OCI-LY7 (cell line): ENCODE results near the gene OR13C4. TPM values are rescaled to one million over a fixed set of nuclear protein-coding genes. Genes with fewer than 3 reads are reported as not detected.
A peak's percentile ranks its signal among the peaks of the same experiment; 100 is the strongest.

ENCODE experiments used
- BruUV-seq: library from RNA; stranded (reverse); fragments of 400-500 nt; replicated peaks from 2 replicates; lab custom pipeline; 2021; lab: Mats Ljungman, UMichigan
- CTCF ChIA-PET: fragments of 300-600 bp; sonication (Branson Sonifier 250); formaldehyde crosslinking; loops from one replicate; lab custom pipeline; 2022; ENCODE audit warnings: antibody characterized with exemption; ENCODE audit not compliant: unreplicated experiment; lab: Charles Lee
- POLR2A ChIA-PET: fragments of 300-600 bp; sonication (Branson Sonifier 250); formaldehyde crosslinking; loops from one replicate; lab custom pipeline; 2022; ENCODE audit warnings: antibody characterized with exemption; lab: Charles Lee
- DNase-seq: peaks from one replicate; pipeline ENCODE4 v3.0.0-alpha.2; 2015; ENCODE audit warnings: low spot score
- H2AFZ ChIP-seq: fragments of 200-600 bp; sonication (generic), shearing (Covaris generic); 2 replicates; pipeline ENCODE4 v1.6.1; 2014; ENCODE audit warnings: mild to moderate bottlenecking, antibody characterized with exemption, low read length, moderate library complexity
- H3K27ac ChIP-seq: fragments of 200-600 bp; sonication (generic); 2 replicates; pipeline ENCODE4 v1.5.1; 2014; ENCODE audit warnings: mixed run types, low read depth, mild to moderate bottlenecking, moderate library complexity, low read length, inconsistent platforms; ENCODE audit not compliant: poor library complexity, severe bottlenecking
- H3K36me3 ChIP-seq: fragments of 200-600 bp; sonication (generic); 2 replicates; pipeline ENCODE4 v1.6.1; 2014; ENCODE audit warnings: mild to moderate bottlenecking, antibody characterized with exemption, low read length, moderate library complexity, mixed read lengths; ENCODE audit not compliant: insufficient read depth
- H3K4me1 ChIP-seq: fragments of 200-600 bp; sonication (generic); 2 replicates; pipeline ENCODE4 v1.5.1; 2014; ENCODE audit warnings: mild to moderate bottlenecking, low read length; ENCODE audit not compliant: insufficient read depth, poor library complexity, severe bottlenecking
- H3K4me2 ChIP-seq: fragments of 200-600 bp; sonication (generic); 2 replicates; pipeline ENCODE4 v1.6.1; 2014; ENCODE audit warnings: mild to moderate bottlenecking, low read length
- H3K4me3 ChIP-seq: fragments of 200-600 bp; sonication (generic); 2 replicates; pipeline ENCODE4 v1.5.1; 2014; ENCODE audit warnings: mild to moderate bottlenecking, low read depth, low read length; ENCODE audit not compliant: poor library complexity, severe bottlenecking
- H3K79me2 ChIP-seq: fragments of 200-600 bp; sonication (generic); 2 replicates; pipeline ENCODE4 v1.6.1; 2016; ENCODE audit warnings: low read depth, mild to moderate bottlenecking, low read length, moderate library complexity, mixed read lengths; ENCODE audit not compliant: insufficient read depth
- H3K9me2 ChIP-seq: fragments of 200-600 bp; sonication (generic); 2 replicates; pipeline ENCODE4 v1.6.1; 2016; ENCODE audit warnings: mild to moderate bottlenecking, low read length, mixed read lengths; ENCODE audit not compliant: insufficient read depth
- H3K9me3 ChIP-seq: fragments of 200-600 bp; sonication (generic); 2 replicates; pipeline ENCODE4 v1.6.1; 2014; ENCODE audit warnings: mild to moderate bottlenecking, mixed run types, low read length, mixed read lengths
- H4K20me1 ChIP-seq: fragments of 200-600 bp; sonication (generic); 2 replicates; pipeline ENCODE4 v1.6.1; 2014; ENCODE audit warnings: mild to moderate bottlenecking, antibody characterized with exemption, low read length, moderate library complexity, mixed read lengths; ENCODE audit not compliant: insufficient read depth
- CTCF ChIP-seq: fragments of 200-600 bp; sonication (generic); conservative IDR thresholded peaks from 2 replicates; pipeline ENCODE4 v1.5.1; 2014; ENCODE audit warnings: mild to moderate bottlenecking, antibody characterized with exemption, low read length, moderate library complexity, mixed read lengths
- EZH2phosphoT487 ChIP-seq: fragments of 200-600 bp; sonication (generic); IDR thresholded peaks from 2 replicates; pipeline ENCODE4 v1.6.1; 2018; ENCODE audit warnings: low read depth, borderline replicate concordance, mild to moderate bottlenecking, mixed run types, antibody characterized with exemption, low read length, moderate library complexity, mixed read lengths
- intact Hi-C: fragments of 100-400 bp; cut with micrococcal nuclease; formaldehyde crosslinking; loops from one replicate; pipeline ENCODE4 v1.10.0; 2022; ENCODE audit not compliant: unreplicated experiment
- total RNA-seq, 2 experiments: library from RNA; depleted of rRNA in 1 of 2; stranded (reverse); fragments of >200 nt in 1 of 2; shearing (Covaris generic) in 1 of 2; gene quantifications; 2 replicates each; pipeline ENCODE4 v1.2.3, GENCODE V29; 2014 to 2022

OR13C4 gene
- total RNA-seq, 2 experiments from 2014 or later: not detected

GRCh38 chr9:104503440-104503839, 23.6 kb downstream of the OR13C4 start:
- Histone ChIP-seq H3K27ac (no peak overlapping the region), H4K20me1 (no peaks in the 10 kb centered on the region), H3K79me2 (no peaks in the 10 kb centered on the region), H3K9me3 (no peaks in the 10 kb centered on the region), H3K9me2 (no peaks in the 10 kb centered on the region), H3K4me1 (no peaks in the 10 kb centered on the region), H3K4me3 (no peak overlapping the region), H2AFZ (no peak overlapping the region), H3K4me2 (no peak overlapping the region), H3K36me3 (no peaks in the 10 kb centered on the region)
- no peak for DNase-seq
- TF ChIP-seq CTCF (no peak), EZH2phosphoT487 (no peak)
- ChIA-PET CTCF (no interaction called here), POLR2A (no interaction called here)
- intact Hi-C loops: no loop called here
- BruUV-seq: no TSS peak

GRCh38 chr9:104494808-104495207, 32.2 kb downstream of the OR13C4 start:
- Histone ChIP-seq H3K4me1 (no peaks in the 10 kb centered on the region), H2AFZ (no peak overlapping the region), H3K36me3 (no peaks in the 10 kb centered on the region), H3K9me2 (no peaks in the 10 kb centered on the region), H4K20me1 (no peaks in the 10 kb centered on the region), H3K9me3 (no peaks in the 10 kb centered on the region), H3K4me2 (no peak overlapping the region), H3K79me2 (no peaks in the 10 kb centered on the region), H3K27ac (no peak overlapping the region), H3K4me3 (no peak overlapping the region)
- BruUV-seq: no TSS peak
- DNase-seq: peak; percentile 22
- TF ChIP-seq EZH2phosphoT487 (no peak), CTCF (peak; percentile 68)
- CTCF ChIA-PET: no interaction called here
- intact Hi-C loops: loop anchor here (5.0 kb wide), 1 partner anchor 247 kb away; no protein-coding TSS in a partner anchor
- POLR2A ChIA-PET: interaction anchor here (0.6 to 0.7 kb wide), 3 partner anchors 151 to 540 kb away, joined by 3 to 8 read pairs (median 4); no protein-coding TSS in a partner anchor

- TF ChIP-seq CTCF (no peak), EZH2phosphoT487 (no peak)
- no peak overlapping the region for H2AFZ ChIP-seq
- POLR2A ChIA-PET: interaction anchor here (0.5 to 2.1 kb wide), 5 partner anchors 8 to 252 kb away, joined by 3 to 8 read pairs (median 4); no protein-coding TSS in a partner anchor
- H3K79me2 ChIP-seq: no peaks in the 10 kb centered on the region
- no peaks in the 10 kb centered on the region for H3K4me1 ChIP-seq
- no peaks in the 10 kb centered on the region for H3K36me3 ChIP-seq
- no peaks in the 10 kb centered on the region for H3K9me2 ChIP-seq
- no peak overlapping the region for H3K4me3 ChIP-seq
- H4K20me1 ChIP-seq: no peaks in the 10 kb centered on the region
- CTCF ChIA-PET: no interaction called here
- no peak for DNase-seq
- no peak overlapping the region for H3K4me2 ChIP-seq
- H3K9me3 ChIP-seq: no peaks in the 10 kb centered on the region
- no TSS peak for BruUV-seq
- intact Hi-C loops: no loop called here
- H3K27ac ChIP-seq: no peak overlapping the region
Measured at GRCh38 chr9:104485014-104485413, 42.0 kb downstream of the OR13C4 start.
